Activated naive CD4-positive, alpha-beta T cell treated with anti-CD3 and anti-CD28 coated beads for 36 hours (primary cell): ENCODE data around the gene CEP192. TPM values are rescaled to one million over a fixed set of nuclear protein-coding genes. Genes with fewer than 3 reads are reported as not detected.
"Not testable (repeated sequence)": the region's sequence is repeated elsewhere in the genome, so short reads cannot be mapped to it uniquely, and the experiment has no call there.

Experiments used
- CTCF ChIA-PET: fragments of 350-600 bp; sonication (Branson Sonifier 250); formaldehyde crosslinking; loops from one replicate; lab custom pipeline; 2021; ENCODE audit warnings: antibody characterized with exemption; lab: Charles Lee
- DNase-seq: peaks from one replicate; pipeline ENCODE4 v3.0.0-alpha.2; 2020
- H3K27ac Mint-ChIP-seq: one replicate; pipeline ENCODE4 v1.8.0; 2021; ENCODE audit warnings: mild to moderate bottlenecking, mixed read lengths
- H3K27me3 Mint-ChIP-seq: one replicate; pipeline ENCODE4 v1.8.0; 2021; ENCODE audit warnings: low read depth, mixed read lengths
- H3K36me3 Mint-ChIP-seq: one replicate; pipeline ENCODE4 v1.8.0; 2021; ENCODE audit warnings: low read depth, mixed read lengths
- H3K4me1 Mint-ChIP-seq: one replicate; pipeline ENCODE4 v1.8.0; 2021; ENCODE audit warnings: low read depth, mixed read lengths
- H3K4me3 Mint-ChIP-seq: one replicate; pipeline ENCODE4 v1.8.0; 2021; ENCODE audit warnings: mild to moderate bottlenecking, moderate library complexity, mixed read lengths
- H3K9me3 Mint-ChIP-seq: one replicate; pipeline ENCODE4 v1.8.0; 2021; ENCODE audit warnings: mixed read lengths
- intact Hi-C: fragments of 100-400 bp; cut with micrococcal nuclease; formaldehyde crosslinking; loops from one replicate; pipeline ENCODE4 v1.15.1; 2023
- total RNA-seq, 2 experiments: library from RNA; stranded (reverse); gene quantifications; one replicate each; pipeline ENCODE4 v1.2.3, GENCODE V29; 2021

The CEP192 gene
- total RNA-seq, 2 experiments from 2014 or later: 32.7 to 33.6 TPM

GRCh38 chr18:12963069-12963468, 28.1 kb upstream of the CEP192 start:
- Mint-ChIP-seq H3K4me3 (no peak overlapping the region), H3K36me3 (peaks cover 52% of the 10 kb centered on the region), H3K9me3 (no peaks in the 10 kb centered on the region), H3K27ac (no peak overlapping the region), H3K27me3 (no peaks in the 10 kb centered on the region), H3K4me1 (peaks cover 14% of the 10 kb centered on the region)
- intact Hi-C loops: no loop called here
- CTCF ChIA-PET: interaction anchor here (1.1 to 1.2 kb wide), 2 partner anchors 70 to 74 kb away, joined by 3 read pairs; no protein-coding TSS in a partner anchor
- DNase-seq: no peak

- intact Hi-C loops: no loop called here
- Mint-ChIP-seq H3K27me3 (no peaks in the 10 kb centered on the region), H3K4me1 (peaks cover 17% of the 10 kb centered on the region), H3K4me3 (no peak overlapping the region), H3K9me3 (no peaks in the 10 kb centered on the region), H3K36me3 (peaks cover 51% of the 10 kb centered on the region), H3K27ac (no peak overlapping the region)
- DNase-seq: no peak
- CTCF ChIA-PET: interaction anchor here (0.6 kb wide), 1 partner anchor 392 kb away, joined by 3 read pairs; no protein-coding TSS in a partner anchor
Measured at GRCh38 chr18:12968115-12968514, 23.0 kb upstream of the CEP192 start.

GRCh38 chr18:12968619-12969018, 22.5 kb upstream of the CEP192 start:
- H3K27ac Mint-ChIP-seq: no peak overlapping the region
- intact Hi-C loops: no loop called here
- peaks cover 17% of the 10 kb centered on the region for H3K4me1 Mint-ChIP-seq
- H3K27me3 Mint-ChIP-seq: no peaks in the 10 kb centered on the region
- no peak overlapping the region for H3K4me3 Mint-ChIP-seq
- peaks cover 46% of the 10 kb centered on the region for H3K36me3 Mint-ChIP-seq
- H3K9me3 Mint-ChIP-seq: no peaks in the 10 kb centered on the region
- DNase-seq: no peak
- CTCF ChIA-PET: interaction anchor here (0.6 kb wide), 1 partner anchor 392 kb away, joined by 3 read pairs; no protein-coding TSS in a partner anchor

GRCh38 chr18:12973562-12974213, 17.5 kb upstream of the CEP192 start:
- no peaks in the 10 kb centered on the region for H3K9me3 Mint-ChIP-seq
- H3K4me1 Mint-ChIP-seq: peaks cover 4% of the 10 kb centered on the region
- H3K27ac Mint-ChIP-seq: peak overlapping the region; percentile 13
- intact Hi-C loops: no loop called here
- H3K27me3 Mint-ChIP-seq: no peaks in the 10 kb centered on the region
- DNase-seq: no peak
- H3K4me3 Mint-ChIP-seq: no peak overlapping the region
- CTCF ChIA-PET: interaction anchor here (1.1 kb wide), 1 partner anchor 186 kb away, joined by 4 read pairs; no protein-coding TSS in a partner anchor
- peaks cover 40% of the 10 kb centered on the region for H3K36me3 Mint-ChIP-seq

GRCh38 chr18:12975488-12975887, 15.7 kb upstream of the CEP192 start:
- Mint-ChIP-seq H3K4me3 (no peak overlapping the region), H3K4me1 (peaks cover 2% of the 10 kb centered on the region), H3K9me3 (no peaks in the 10 kb centered on the region), H3K27ac (no peak overlapping the region), H3K36me3 (peaks cover 39% of the 10 kb centered on the region), H3K27me3 (no peaks in the 10 kb centered on the region)
- intact Hi-C loops: no loop called here
- CTCF ChIA-PET: interaction anchor here (0.6 to 1.1 kb wide), 2 partner anchors 136 to 296 kb away, joined by 3 read pairs; no protein-coding TSS in a partner anchor
- DNase-seq: no peak

- no peak for DNase-seq
- intact Hi-C loops: no loop called here
- no peaks in the 10 kb centered on the region for H3K27me3 Mint-ChIP-seq
- H3K4me3 Mint-ChIP-seq: no peak overlapping the region
- H3K27ac Mint-ChIP-seq: no peak overlapping the region
- CTCF ChIA-PET: interaction anchor here (0.7 kb wide), 2 partner anchors 107 to 166 kb away, joined by 3 to 5 read pairs; no protein-coding TSS in a partner anchor
- H3K4me1 Mint-ChIP-seq: no peaks in the 10 kb centered on the region
- peaks cover 36% of the 10 kb centered on the region for H3K36me3 Mint-ChIP-seq
- no peaks in the 10 kb centered on the region for H3K9me3 Mint-ChIP-seq
Measured at GRCh38 chr18:12976305-12976704, 14.9 kb upstream of the CEP192 start.

GRCh38 chr18:12980065-12980464, 11.1 kb upstream of the CEP192 start:
- H3K4me1 Mint-ChIP-seq, H3K27ac Mint-ChIP-seq, DNase-seq, H3K4me3 Mint-ChIP-seq, H3K27me3 Mint-ChIP-seq, CTCF ChIA-PET, H3K9me3 Mint-ChIP-seq, intact Hi-C loops: not testable (repeated sequence)
- peaks cover 23% of the 10 kb centered on the region for H3K36me3 Mint-ChIP-seq

- peaks cover 14% of the 10 kb centered on the region for H3K36me3 Mint-ChIP-seq
- CTCF ChIA-PET: no interaction called here
- DNase-seq: no peak
- peaks cover 10% of the 10 kb centered on the region for H3K4me1 Mint-ChIP-seq
- peak overlapping the region; percentile 99 for H3K4me3 Mint-ChIP-seq
- H3K9me3 Mint-ChIP-seq: no peaks in the 10 kb centered on the region
- H3K27me3 Mint-ChIP-seq: no peaks in the 10 kb centered on the region
- H3K27ac Mint-ChIP-seq: peak overlapping the region; percentile 97
- intact Hi-C loops: loop anchor here (2.0 to 10.0 kb wide), 4 partner anchors 387 to 1139 kb away; partner anchors contain the start of gene CHMP1B
Measured at GRCh38 chr18:12989397-12990122, 1.6 kb upstream of the CEP192 start.

GRCh38 chr18:12990123-12990475, 1.1 kb upstream of the CEP192 start:
- CTCF ChIA-PET: no interaction called here
- no peaks in the 10 kb centered on the region for H3K9me3 Mint-ChIP-seq
- peaks cover 10% of the 10 kb centered on the region for H3K4me1 Mint-ChIP-seq
- peak overlapping the region; percentile 97 for H3K27ac Mint-ChIP-seq
- peak overlapping the region; percentile 99 for H3K4me3 Mint-ChIP-seq
- intact Hi-C loops: loop anchor here (2.0 to 10.0 kb wide), 4 partner anchors 387 to 1139 kb away; partner anchors contain the start of gene CHMP1B
- peaks cover 14% of the 10 kb centered on the region for H3K36me3 Mint-ChIP-seq
- H3K27me3 Mint-ChIP-seq: no peaks in the 10 kb centered on the region
- DNase-seq: peak; percentile 47

- H3K27ac Mint-ChIP-seq: peak overlapping the region; percentile 97
- DNase-seq: no peak
- no peaks in the 10 kb centered on the region for H3K9me3 Mint-ChIP-seq
- H3K36me3 Mint-ChIP-seq: peaks cover 14% of the 10 kb centered on the region
- intact Hi-C loops: loop anchor here (2.0 to 10.0 kb wide), 4 partner anchors 386 to 1140 kb away; partner anchors contain the start of gene CHMP1B
- peaks cover 10% of the 10 kb centered on the region for H3K4me1 Mint-ChIP-seq
- CTCF ChIA-PET: interaction anchor here (0.9 kb wide), 1 partner anchor 169 kb away, joined by 4 read pairs; no protein-coding TSS in a partner anchor
- peak overlapping the region; percentile 99 for H3K4me3 Mint-ChIP-seq
- H3K27me3 Mint-ChIP-seq: no peaks in the 10 kb centered on the region
Measured at GRCh38 chr18:12990641-12990966, 558 bp upstream of the CEP192 start.

- Mint-ChIP-seq H3K27ac (peak overlapping the region; percentile 97), H3K36me3 (peaks cover 14% of the 10 kb centered on the region), H3K27me3 (no peaks in the 10 kb centered on the region), H3K4me3 (peak overlapping the region; percentile 99), H3K9me3 (no peaks in the 10 kb centered on the region), H3K4me1 (peaks cover 10% of the 10 kb centered on the region)
- DNase-seq: no peak
- intact Hi-C loops: loop anchor here (1.0 to 10.0 kb wide), 11 partner anchors 9 to 1141 kb away; partner anchors contain the start of genes AFG3L2, CEP76 and CHMP1B
- CTCF ChIA-PET: interaction anchor here (0.6 kb wide), 1 partner anchor 149 kb away, joined by 4 read pairs; no protein-coding TSS in a partner anchor
Measured at GRCh38 chr18:12991821-12992179, 638 bp downstream of the CEP192 start.

- H3K36me3 Mint-ChIP-seq: peaks cover 14% of the 10 kb centered on the region
- H3K4me1 Mint-ChIP-seq: peaks cover 10% of the 10 kb centered on the region
- no peak overlapping the region for H3K27ac Mint-ChIP-seq
- DNase-seq: no peak
- H3K27me3 Mint-ChIP-seq: no peaks in the 10 kb centered on the region
- CTCF ChIA-PET: interaction anchor here (1.0 kb wide), 1 partner anchor 16 kb away, joined by 3 read pairs; no protein-coding TSS in a partner anchor
- H3K4me3 Mint-ChIP-seq: no peak overlapping the region
- intact Hi-C loops: loop anchor here (5.0 to 10.0 kb wide), 2 partner anchors 441 to 469 kb away; no protein-coding TSS in a partner anchor
- H3K9me3 Mint-ChIP-seq: no peaks in the 10 kb centered on the region
Measured at GRCh38 chr18:12993439-12993838, 2.3 kb downstream of the CEP192 start.
